ENCODE data around the gene SCAF1. TPM values are rescaled to one million over a fixed set of nuclear protein-coding genes. Genes with fewer than 3 reads are reported as not detected.
"Not testable (repeated sequence)": the region's sequence is repeated elsewhere in the genome, so short reads cannot be mapped to it uniquely, and the experiment has no call there.

SCAF1 gene
- total RNA-seq, 1 donor from 2014 or later = 19.5 TPM

GRCh38 chr19:49614096-49614833, 27.7 kb upstream of the SCAF1 start:
- DNase-seq = no peak

GRCh38 chr19:49615861-49616260, 26.1 kb upstream of the SCAF1 start:
- no peak for DNase-seq

GRCh38 chr19:49616532-49616931, 25.5 kb upstream of the SCAF1 start:
- no peak for DNase-seq

- no peak for DNase-seq
Observed at GRCh38 chr19:49616945-49617344, 25.1 kb upstream of the SCAF1 start.

- not testable (repeated sequence) for DNase-seq
Observed at GRCh38 chr19:49617860-49618259, 24.1 kb upstream of the SCAF1 start.

GRCh38 chr19:49624967-49625910, 16.8 kb upstream of the SCAF1 start:
- DNase-seq = no peak

GRCh38 chr19:49626226-49626625, 15.8 kb upstream of the SCAF1 start:
- DNase-seq = no peak

GRCh38 chr19:49629659-49630058, 12.3 kb upstream of the SCAF1 start:
- DNase-seq = no peak

- no peak for DNase-seq
Observed at GRCh38 chr19:49631014-49631588, 10.9 kb upstream of the SCAF1 start.

- no peak for DNase-seq
Observed at GRCh38 chr19:49631610-49632192, 10.3 kb upstream of the SCAF1 start.

- DNase-seq = no peak
Observed at GRCh38 chr19:49632576-49632975, 9.4 kb upstream of the SCAF1 start.

- DNase-seq = peak; percentile 26
Observed at GRCh38 chr19:49633273-49633672, 8.7 kb upstream of the SCAF1 start.

- DNase-seq = peak; percentile 58
Observed at GRCh38 chr19:49635530-49636232, 6.3 kb upstream of the SCAF1 start.

- DNase-seq = no peak
Observed at GRCh38 chr19:49636233-49636932, 5.6 kb upstream of the SCAF1 start.

- peak; percentile 59 for DNase-seq
Observed at GRCh38 chr19:49637821-49638738, 3.9 kb upstream of the SCAF1 start.

- peak; percentile 44 for DNase-seq
Observed at GRCh38 chr19:49639401-49640112, 2.5 kb upstream of the SCAF1 start.

GRCh38 chr19:49640113-49640898, 1.7 kb upstream of the SCAF1 start, which contains the start of gene RRAS:
Gene RRAS (minus strand): TSS chr19:49640143. CDS start chr19:49640098, 45 bp downstream.
- peak; percentile 100 for DNase-seq

GRCh38 chr19:49642492-49643035, 555 bp downstream of the SCAF1 start:
- DNase-seq = peak; percentile 36

Measured in tongue (tissue), 2 donors.